IMR-90 (cell line): ENCODE measurements around the gene ZDHHC19.

Source experiments
- TF ChIP-seq, protein P1 (sequence below): conservative IDR thresholded peaks from 2 replicates; pipeline ENCODE4 v1.5.1; 2012; ENCODE audit warnings: mild to moderate bottlenecking, low read depth, low read length, improper control_type of control experiment
- TF ChIP-seq, protein P2 (sequence below): fragments of 150-350 bp; IDR thresholded peaks from 2 replicates; pipeline ENCODE4 v1.6.1; 2016; ENCODE audit warnings: low read depth, mild to moderate bottlenecking, low read length, moderate library complexity, borderline replicate concordance

DNA sequence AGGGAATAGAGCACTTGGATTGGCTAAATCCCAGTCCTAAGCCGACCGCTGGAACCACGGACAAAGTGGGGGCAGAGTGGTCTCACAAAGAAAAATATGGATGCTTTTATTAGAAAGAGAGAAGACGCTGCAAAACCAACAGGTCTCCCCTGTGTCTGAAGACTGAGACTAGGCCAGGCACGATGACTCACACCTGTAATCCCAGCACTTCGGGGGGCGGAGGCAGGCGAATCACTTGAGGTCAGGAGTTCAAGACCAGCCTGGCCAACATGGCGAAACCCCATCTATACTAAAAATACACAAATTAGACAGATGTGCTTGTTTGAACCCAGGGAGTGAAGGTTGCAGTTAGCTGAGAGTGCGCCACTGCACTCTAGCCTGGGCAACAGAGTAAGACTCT lies 61.8 kb downstream of the ZDHHC19 start:
- TF ChIP-seq, protein P1, sequence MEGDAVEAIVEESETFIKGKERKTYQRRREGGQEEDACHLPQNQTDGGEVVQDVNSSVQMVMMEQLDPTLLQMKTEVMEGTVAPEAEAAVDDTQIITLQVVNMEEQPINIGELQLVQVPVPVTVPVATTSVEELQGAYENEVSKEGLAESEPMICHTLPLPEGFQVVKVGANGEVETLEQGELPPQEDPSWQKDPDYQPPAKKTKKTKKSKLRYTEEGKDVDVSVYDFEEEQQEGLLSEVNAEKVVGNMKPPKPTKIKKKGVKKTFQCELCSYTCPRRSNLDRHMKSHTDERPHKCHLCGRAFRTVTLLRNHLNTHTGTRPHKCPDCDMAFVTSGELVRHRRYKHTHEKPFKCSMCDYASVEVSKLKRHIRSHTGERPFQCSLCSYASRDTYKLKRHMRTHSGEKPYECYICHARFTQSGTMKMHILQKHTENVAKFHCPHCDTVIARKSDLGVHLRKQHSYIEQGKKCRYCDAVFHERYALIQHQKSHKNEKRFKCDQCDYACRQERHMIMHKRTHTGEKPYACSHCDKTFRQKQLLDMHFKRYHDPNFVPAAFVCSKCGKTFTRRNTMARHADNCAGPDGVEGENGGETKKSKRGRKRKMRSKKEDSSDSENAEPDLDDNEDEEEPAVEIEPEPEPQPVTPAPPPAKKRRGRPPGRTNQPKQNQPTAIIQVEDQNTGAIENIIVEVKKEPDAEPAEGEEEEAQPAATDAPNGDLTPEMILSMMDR: no peak
- TF ChIP-seq, protein P2, sequence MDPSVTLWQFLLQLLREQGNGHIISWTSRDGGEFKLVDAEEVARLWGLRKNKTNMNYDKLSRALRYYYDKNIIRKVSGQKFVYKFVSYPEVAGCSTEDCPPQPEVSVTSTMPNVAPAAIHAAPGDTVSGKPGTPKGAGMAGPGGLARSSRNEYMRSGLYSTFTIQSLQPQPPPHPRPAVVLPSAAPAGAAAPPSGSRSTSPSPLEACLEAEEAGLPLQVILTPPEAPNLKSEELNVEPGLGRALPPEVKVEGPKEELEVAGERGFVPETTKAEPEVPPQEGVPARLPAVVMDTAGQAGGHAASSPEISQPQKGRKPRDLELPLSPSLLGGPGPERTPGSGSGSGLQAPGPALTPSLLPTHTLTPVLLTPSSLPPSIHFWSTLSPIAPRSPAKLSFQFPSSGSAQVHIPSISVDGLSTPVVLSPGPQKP: no peak
